Measurements from ENCODE around the gene RHOD. TPM values are rescaled to one million over a fixed set of nuclear protein-coding genes. Genes with fewer than 3 reads are reported as not detected.

The RHOD gene
- total and polyA plus RNA-seq, 10 of the 15 experiments (the other 5 are each of a cell fraction or from before 2014, with no cell fraction given) = 0.15 to 2.6 (median 1.9) TPM; not detected in 2

GRCh38 chr11:67030976-67031375, 25.7 kb upstream of the RHOD start:
- in situ Hi-C loops (cut with MboI) (no loop called here), intact Hi-C loops (cut with micrococcal nuclease; ENCODE audit: unreplicated experiment) (no loop called here)
- H3K27ac ChIP-seq (ENCODE audit: control insufficient read depth, insufficient read depth) = no peak overlapping the region; the same call in 1 of the 2 replicates
- DNase-seq (ENCODE audit: low read depth, low spot score) (no peak), FAIRE-seq (peak; percentile 52), ATAC-seq (no peak; the same call in 2 of the 3 replicates)
- H3K4me3 ChIP-seq = no peak overlapping the region
- no TSS peak for BruUV-seq (replicated peaks)
- 0% methylated on average over 9 of the region's 9 CpGs for WGBS (ENCODE audit: insufficient coverage, insufficient replicate concordance, low lambda C conversion rate, missing lambda C conversion rate)
- ChIA-PET POLR2A (no interaction called here), RAD21 (ENCODE audit: unreplicated experiment) (no interaction called here), CTCF (interaction anchor here (0.7 kb wide), 1 partner anchor 318 kb away, joined by 3 read pairs; no protein-coding TSS in a partner anchor), SMC1A (ENCODE audit: uncharacterized antibody, unreplicated experiment) (no interaction called here)
- H4K20me1 ChIP-seq (ENCODE audit: control insufficient read depth, insufficient read depth) = no peaks in the 10 kb centered on the region
- H3K9ac ChIP-seq (ENCODE audit: control insufficient read depth, insufficient read depth, low read length) = no peak overlapping the region
- no peak for TF ChIP-seq RBBP5 (conservative IDR thresholded peaks at IDR 0.05)
- TF ChIP-seq SMARCA5 (IDR thresholded peaks at IDR 0.05) = no peak
- TF ChIP-seq NBN (IDR thresholded peaks at IDR 0.05) = no peak
- no peak for TF ChIP-seq CHD1 (IDR thresholded peaks at IDR 0.05; ENCODE audit: low read depth, low read length)
- TF ChIP-seq ZBED1 (IDR thresholded peaks at IDR 0.05; ENCODE audit: borderline replicate concordance) = no peak
- no peak for TF ChIP-seq KDM1A (IDR thresholded peaks at IDR 0.05; ENCODE audit: borderline replicate concordance)
- peak overlapping the region; percentile 75 for H3K4me2 ChIP-seq (ENCODE audit: control insufficient read depth, insufficient read depth)
- no peaks in the 10 kb centered on the region for H3K79me2 ChIP-seq (ENCODE audit: control insufficient read depth, insufficient read depth, low read length)
- no peaks in the 10 kb centered on the region for H3K9me3 ChIP-seq (replicated peaks; ENCODE audit: control insufficient read depth, insufficient read depth, low read length)
- peak overlapping the region; percentile 62 for H2AFZ ChIP-seq (ENCODE audit: control insufficient read depth, low read depth, low read length)
- peaks cover 53% of the 10 kb centered on the region for H3K4me1 ChIP-seq (ENCODE audit: control insufficient read depth, insufficient read depth, low read length)
- H3K27me3 ChIP-seq (replicated peaks in 1 of 2; ENCODE audit: control insufficient read depth in 2 of 2, insufficient read depth in 2 of 2, low read length in 1 of 2) = no peaks in the 10 kb centered on the region; a peak in 2 of 4 replicates
- no peaks in the 10 kb centered on the region for H3K36me3 ChIP-seq (ENCODE audit: control insufficient read depth in 2 of 2, insufficient read depth in 2 of 2, low read length in 1 of 2)

DNA sequence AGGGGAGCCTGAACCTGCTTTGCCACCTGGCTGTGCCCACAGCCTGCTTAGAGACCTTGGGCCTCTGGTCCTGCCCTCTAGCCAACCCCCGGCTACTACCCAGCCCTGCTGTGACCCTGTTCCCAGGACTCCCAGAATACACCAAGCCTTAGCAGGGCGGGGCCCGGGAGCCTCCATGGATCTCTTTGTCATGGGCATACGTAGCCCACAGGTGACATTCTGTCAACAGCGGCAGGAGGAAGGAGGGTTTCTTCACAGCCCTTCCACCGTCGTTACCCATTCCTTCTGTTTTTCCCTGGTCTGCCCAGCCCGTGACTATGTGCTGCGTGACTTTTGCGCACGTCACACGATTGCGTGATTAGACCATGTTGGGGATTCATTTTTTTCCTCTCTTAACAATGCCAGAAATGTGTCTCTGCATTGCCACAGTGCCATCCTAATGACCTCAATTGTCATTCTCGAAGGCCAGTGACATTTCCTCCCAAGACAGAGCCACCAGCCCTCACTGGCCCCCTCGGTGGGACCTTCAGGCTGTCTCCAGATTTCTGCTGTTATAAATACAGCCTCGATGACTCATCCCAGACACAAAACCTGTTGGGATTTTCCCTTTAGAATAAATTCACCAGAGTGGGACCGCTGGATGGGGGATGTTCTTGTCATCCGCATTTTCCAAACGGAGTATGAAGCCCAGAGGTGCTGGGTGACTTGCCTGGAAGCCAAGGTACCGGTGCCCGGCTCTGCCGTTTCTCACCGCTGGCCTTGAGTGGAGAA, 24.7 kb upstream of the RHOD start:
- in situ Hi-C loops (cut with MboI) (no loop called here), intact Hi-C loops (cut with micrococcal nuclease; ENCODE audit: unreplicated experiment) (no loop called here)
- Histone ChIP-seq H3K4me2 (ENCODE audit: control insufficient read depth, insufficient read depth) (peak overlapping the region; percentile 75; the same call in 1 of the 2 replicates), H4K20me1 (ENCODE audit: control insufficient read depth, insufficient read depth) (no peaks in the 10 kb centered on the region), H3K27me3 (replicated peaks in 1 of 2; ENCODE audit: control insufficient read depth in 2 of 2, insufficient read depth in 2 of 2, low read length in 1 of 2) (no peaks in the 10 kb centered on the region; a peak in 2 of 4 replicates), H2AFZ (ENCODE audit: control insufficient read depth, low read depth, low read length) (no peak overlapping the region), H3K9me3 (replicated peaks; ENCODE audit: control insufficient read depth, insufficient read depth, low read length) (no peaks in the 10 kb centered on the region), H3K79me2 (ENCODE audit: control insufficient read depth, insufficient read depth, low read length) (no peaks in the 10 kb centered on the region), H3K9ac (ENCODE audit: control insufficient read depth, insufficient read depth, low read length) (no peak overlapping the region), H3K4me3 (no peak overlapping the region), H3K27ac (ENCODE audit: control insufficient read depth, insufficient read depth) (no peak overlapping the region), H3K4me1 (ENCODE audit: control insufficient read depth, insufficient read depth, low read length) (peaks cover 49% of the 10 kb centered on the region), H3K36me3 (ENCODE audit: control insufficient read depth in 2 of 2, insufficient read depth in 2 of 2, low read length in 1 of 2) (no peaks in the 10 kb centered on the region)
- POLR2A ChIA-PET = no interaction called here
- ATAC-seq (no peak), DNase-seq (ENCODE audit: low read depth, low spot score) (no peak), FAIRE-seq (no peak)
- CTCF ChIA-PET = no interaction called here
- RAD21 ChIA-PET (ENCODE audit: unreplicated experiment) = interaction anchor here (0.7 kb wide), 1 partner anchor 232 kb away, joined by 3 read pairs; no protein-coding TSS in a partner anchor
- WGBS (ENCODE audit: insufficient coverage, insufficient replicate concordance, low lambda C conversion rate, missing lambda C conversion rate) = 69% methylated on average over 23 of the region's 23 CpGs
- SMC1A ChIA-PET (ENCODE audit: uncharacterized antibody, unreplicated experiment) = no interaction called here
- no TSS peak for BruUV-seq (replicated peaks)
- TF ChIP-seq CBX3 (IDR thresholded peaks at IDR 0.05; ENCODE audit: borderline replicate concordance, low read depth) (no peak), HDAC6 (IDR thresholded peaks at IDR 0.05; ENCODE audit: unreplicated experiment) (no peak), NFYB (IDR thresholded peaks at IDR 0.05; ENCODE audit: insufficient read depth, low read depth, low read length) (no peak), ATF7 (IDR thresholded peaks at IDR 0.05; ENCODE audit: low read depth) (no peak), RAD21 (IDR thresholded peaks at IDR 0.05; ENCODE audit: insufficient read depth, low read depth, low read length) (no peak), YBX1 (IDR thresholded peaks at IDR 0.05) (no peak), CBFB (IDR thresholded peaks at IDR 0.05; ENCODE audit: low read depth) (no peak), ZNF217 (IDR thresholded peaks at IDR 0.05) (no peak), IKZF1 (conservative IDR thresholded peaks at IDR 0.05) (no peak), HDGF (IDR thresholded peaks at IDR 0.05) (no peak), KAT2A (conservative IDR thresholded peaks at IDR 0.05; ENCODE audit: control insufficient read depth, low read depth, low read length) (no peak)
- TF ChIP-seq, protein P1, sequence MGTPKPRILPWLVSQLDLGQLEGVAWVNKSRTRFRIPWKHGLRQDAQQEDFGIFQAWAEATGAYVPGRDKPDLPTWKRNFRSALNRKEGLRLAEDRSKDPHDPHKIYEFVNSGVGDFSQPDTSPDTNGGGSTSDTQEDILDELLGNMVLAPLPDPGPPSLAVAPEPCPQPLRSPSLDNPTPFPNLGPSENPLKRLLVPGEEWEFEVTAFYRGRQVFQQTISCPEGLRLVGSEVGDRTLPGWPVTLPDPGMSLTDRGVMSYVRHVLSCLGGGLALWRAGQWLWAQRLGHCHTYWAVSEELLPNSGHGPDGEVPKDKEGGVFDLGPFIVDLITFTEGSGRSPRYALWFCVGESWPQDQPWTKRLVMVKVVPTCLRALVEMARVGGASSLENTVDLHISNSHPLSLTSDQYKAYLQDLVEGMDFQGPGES (IDR thresholded peaks at IDR 0.05) = no peak
- TF ChIP-seq, protein P2, sequence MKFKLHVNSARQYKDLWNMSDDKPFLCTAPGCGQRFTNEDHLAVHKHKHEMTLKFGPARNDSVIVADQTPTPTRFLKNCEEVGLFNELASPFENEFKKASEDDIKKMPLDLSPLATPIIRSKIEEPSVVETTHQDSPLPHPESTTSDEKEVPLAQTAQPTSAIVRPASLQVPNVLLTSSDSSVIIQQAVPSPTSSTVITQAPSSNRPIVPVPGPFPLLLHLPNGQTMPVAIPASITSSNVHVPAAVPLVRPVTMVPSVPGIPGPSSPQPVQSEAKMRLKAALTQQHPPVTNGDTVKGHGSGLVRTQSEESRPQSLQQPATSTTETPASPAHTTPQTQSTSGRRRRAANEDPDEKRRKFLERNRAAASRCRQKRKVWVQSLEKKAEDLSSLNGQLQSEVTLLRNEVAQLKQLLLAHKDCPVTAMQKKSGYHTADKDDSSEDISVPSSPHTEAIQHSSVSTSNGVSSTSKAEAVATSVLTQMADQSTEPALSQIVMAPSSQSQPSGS (IDR thresholded peaks at IDR 0.05; ENCODE audit: low read length) = no peak
